HG03432 (cell line): Measurements from ENCODE around the gene ALPI.
"Not testable (repeated sequence)": the region's sequence is repeated elsewhere in the genome, so short reads cannot be mapped to it uniquely, and the experiment has no call there.

Experiments
- ATAC-seq: cut with Tn5 transposase; IDR thresholded peaks from one replicate; pipeline ENCODE4 v1.9.1; 2021; ENCODE audit warnings: mild to moderate bottlenecking, moderate library complexity; ENCODE audit not compliant: unreplicated experiment

ALPI gene

DNA sequence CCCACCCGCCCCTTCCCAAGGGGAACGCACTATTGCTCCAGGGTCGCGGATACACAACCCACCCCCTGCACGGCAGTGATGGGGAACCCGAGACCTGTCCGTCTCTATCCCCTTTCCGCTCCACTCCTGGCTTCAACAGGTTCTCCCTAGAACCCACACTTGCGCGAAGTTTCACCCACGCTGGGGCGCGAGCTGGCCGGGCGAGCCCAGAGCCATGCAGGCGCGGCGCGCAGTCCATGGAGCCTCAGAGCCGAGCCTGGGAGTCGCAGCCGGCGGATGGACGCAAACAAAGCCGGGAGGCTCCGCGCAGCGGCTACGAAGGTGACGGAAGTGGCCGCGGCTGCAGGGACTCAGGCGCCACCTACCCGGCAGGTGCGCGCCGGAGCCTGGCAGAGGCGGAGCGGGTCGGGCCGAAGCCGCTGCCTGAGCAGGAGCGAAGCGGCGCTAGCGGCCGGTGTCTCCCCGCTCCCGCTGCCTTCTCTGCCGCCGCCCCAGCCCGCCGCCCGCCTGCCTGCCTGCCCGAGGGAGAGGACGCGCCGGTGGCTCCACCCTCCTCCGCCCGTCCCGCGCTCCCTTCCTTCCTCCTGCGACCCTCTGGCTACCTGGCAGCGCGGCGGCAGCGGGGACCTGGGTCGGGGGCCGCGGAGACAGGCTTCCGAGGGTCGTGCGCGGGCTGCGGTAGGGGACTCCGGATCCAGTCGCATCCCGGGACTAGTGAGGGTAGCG is 35.3 kb upstream of the ALPI start:
- ATAC-seq: no peak

DNA sequence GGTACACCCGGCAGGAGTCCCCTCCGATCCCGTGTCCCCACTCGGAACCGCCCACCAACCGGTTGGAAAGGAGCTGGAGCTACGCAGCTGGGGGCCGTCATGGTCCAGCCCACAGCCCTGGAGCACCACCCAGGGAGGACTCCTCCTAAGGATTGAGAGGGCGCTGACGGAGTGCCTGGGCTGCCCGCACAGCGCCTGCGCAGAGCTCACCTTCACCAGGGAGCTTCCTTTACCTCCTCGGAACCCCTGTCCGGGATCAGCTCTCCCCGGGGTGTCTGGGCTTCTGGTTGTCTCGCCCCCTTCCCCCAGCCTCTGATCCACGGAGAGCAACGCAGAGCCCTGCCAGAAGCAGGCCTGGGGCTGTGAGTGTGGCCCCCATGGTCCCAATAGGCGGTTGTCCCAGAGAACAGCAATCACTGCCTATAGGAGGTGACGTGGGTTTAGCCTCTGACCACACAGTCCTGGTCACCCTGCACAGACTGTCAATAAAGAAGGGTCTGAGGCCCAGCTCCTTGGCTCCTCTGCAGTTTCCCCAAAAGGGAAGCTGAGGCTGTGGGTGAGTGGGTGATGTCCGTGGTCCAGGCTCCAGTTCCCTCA is 34.7 kb upstream of the ALPI start:
- no peak for ATAC-seq

DNA sequence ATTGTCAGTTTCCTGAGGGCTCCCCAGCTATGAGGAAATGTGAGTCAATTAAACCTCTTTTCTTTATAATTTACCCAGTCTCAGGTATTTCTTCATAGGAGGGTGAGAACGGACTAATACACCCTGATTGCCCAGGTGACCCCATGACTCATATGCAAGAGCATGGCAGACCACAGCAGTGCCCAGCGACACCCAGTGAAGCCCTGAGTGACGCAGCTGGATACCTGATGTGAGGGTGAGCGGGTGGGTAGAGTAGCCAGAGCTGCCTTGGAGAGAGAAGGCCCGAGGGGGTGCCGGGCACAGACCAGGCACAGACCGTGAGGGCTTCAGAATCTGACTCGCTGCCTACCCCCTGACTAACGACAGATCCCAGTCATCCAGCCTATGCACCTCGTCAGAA is 33.9 kb upstream of the ALPI start:
- ATAC-seq: no peak

DNA sequence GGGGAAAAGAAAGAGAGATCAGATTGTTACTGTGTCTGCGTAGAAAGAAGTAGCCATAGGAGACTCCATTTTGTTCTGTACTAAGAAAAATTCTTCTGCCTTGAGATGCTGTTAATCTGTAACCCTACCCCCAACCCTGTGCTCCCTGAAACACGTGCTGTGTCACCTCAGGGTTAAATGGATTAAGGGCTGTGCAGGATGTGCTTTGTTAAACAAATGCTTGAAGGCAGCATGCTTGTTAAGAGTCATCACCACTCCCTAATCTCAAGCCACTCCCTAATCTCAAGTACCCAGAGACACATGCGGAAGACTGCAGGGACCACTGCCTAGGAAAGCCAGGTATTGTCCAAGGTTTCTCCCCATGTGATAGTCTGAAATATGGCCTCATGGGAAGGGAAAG is 33.0 kb upstream of the ALPI start:
- not testable (repeated sequence) for ATAC-seq

DNA sequence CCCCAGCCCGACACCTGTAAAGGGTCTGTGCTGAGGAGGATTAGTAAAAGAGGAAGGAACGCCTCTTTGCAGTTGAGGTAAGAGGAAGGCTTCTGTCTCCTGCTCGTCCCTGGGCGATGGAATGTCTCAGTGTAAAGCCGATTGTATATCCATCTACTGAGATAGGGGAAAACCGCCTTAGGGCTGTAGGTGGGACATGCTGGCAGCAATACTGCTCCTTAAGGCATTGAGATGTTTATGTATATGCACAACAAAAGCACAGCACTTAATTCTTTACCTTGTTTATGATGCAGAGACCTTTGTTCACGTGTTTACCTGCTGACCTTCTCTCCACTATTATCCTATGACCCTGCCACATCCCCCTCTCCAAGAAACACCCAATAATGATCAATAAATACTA is 32.5 kb upstream of the ALPI start:
- not testable (repeated sequence) for ATAC-seq

DNA sequence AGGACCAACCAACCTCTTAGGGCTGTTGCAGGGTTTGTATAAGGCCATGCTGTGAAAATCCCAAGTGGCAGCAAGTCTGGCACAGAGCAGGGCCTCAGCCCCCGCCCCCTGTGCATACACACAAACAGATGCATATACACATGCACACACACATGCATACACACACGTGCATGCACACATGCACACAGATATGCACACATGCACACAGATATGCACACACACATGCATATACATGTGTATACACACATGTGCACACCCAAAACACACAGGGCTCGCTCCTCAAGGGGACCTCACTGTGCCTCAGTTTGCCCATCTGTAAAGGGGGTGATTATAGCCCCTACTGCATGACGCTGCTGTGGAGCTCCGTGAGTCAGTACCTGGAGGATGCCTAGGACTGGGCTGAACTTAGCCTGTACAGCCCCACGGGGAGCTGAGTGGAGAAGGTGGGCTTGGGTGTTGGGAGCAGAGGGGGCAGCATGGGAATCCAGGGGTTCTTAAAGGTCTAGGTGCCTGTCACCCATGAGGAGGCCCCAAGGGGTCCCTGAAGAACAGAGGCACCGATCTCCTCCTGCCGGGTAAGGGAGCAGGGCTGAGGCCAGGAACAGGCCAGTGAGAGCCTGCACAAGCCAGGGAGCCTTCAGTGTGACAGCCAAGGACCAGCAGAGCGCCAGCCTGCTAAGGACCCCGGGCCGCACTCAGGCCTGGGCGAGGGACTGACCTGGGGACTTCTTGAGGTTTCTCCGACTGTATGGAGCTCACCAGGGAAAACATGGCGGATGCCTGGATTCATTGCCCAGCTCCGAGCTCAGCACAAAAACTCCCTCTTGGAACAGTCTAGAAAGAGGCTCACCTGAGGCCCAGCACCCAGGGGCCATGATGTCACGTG is 24.0 kb upstream of the ALPI start:
- no peak for ATAC-seq

DNA sequence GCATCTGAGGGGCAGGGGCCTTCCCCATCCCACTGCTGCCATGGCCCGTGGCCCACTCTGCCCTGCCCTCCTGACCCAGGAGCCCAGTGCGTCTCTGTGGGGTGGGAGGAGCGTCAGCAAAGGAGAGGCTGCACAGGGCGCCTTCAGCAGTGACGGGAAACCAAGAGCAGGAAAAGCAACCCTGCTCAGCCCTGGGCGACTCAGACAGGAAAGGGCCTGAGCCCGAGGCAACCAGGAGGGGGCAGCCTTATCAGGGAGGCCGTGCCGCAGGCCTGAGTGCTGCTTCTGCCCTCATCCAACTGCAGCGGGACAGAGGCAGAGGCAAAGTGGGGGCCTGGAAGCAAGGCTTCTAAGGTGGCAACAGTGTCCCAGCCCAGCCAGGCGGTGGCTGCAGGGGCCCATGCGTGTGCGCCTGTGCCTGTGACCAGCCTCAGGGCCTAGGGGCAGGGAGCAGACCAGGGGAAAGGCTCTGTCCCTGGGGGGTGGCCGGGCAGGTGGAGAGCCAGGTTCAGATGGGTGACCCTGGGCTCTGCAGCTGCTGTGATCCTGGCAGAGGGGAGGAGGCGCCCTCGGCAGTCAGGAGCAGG is 23.3 kb upstream of the ALPI start:
- ATAC-seq: no peak

DNA sequence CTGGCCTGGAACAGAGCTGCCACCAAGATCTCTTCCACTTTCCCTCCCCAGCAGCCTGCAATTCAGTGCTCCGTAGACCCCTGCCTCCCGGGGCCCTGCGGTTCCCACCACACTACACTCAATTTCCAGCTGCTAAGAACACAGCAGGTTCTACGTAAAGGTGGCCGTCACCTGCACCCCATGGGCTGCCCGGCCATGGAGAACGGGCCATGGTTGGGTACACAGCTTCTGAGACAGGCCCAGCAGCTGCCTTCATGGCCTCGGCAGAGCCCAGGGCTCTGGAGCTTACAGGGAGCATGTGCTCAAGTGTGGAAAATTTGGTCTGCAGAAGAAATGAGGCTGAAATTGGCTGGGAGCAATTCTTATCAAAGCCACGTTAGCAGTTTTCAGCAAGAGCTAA is 22.3 kb upstream of the ALPI start:
- not testable (repeated sequence) for ATAC-seq

DNA sequence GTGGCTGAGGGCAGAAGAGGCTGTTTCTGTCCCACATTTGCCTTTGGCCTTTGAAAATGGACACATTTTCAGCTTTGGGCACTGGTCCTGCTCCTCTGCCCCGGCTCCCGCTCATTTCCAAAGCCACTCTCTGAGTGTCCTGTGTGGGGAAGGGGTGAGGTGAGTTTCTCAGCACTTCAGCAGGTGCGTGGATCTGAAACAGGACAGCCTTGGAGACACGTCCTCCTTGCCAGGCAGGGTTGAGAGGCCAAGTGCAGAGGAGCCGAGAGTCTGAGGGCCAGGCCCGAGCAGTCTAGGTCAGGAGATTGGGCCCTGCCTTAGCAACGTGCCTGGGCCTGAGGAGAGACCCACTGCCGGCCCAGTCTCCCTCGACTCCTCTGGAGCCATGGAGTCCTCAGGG is 21.9 kb upstream of the ALPI start:
- no peak for ATAC-seq

DNA sequence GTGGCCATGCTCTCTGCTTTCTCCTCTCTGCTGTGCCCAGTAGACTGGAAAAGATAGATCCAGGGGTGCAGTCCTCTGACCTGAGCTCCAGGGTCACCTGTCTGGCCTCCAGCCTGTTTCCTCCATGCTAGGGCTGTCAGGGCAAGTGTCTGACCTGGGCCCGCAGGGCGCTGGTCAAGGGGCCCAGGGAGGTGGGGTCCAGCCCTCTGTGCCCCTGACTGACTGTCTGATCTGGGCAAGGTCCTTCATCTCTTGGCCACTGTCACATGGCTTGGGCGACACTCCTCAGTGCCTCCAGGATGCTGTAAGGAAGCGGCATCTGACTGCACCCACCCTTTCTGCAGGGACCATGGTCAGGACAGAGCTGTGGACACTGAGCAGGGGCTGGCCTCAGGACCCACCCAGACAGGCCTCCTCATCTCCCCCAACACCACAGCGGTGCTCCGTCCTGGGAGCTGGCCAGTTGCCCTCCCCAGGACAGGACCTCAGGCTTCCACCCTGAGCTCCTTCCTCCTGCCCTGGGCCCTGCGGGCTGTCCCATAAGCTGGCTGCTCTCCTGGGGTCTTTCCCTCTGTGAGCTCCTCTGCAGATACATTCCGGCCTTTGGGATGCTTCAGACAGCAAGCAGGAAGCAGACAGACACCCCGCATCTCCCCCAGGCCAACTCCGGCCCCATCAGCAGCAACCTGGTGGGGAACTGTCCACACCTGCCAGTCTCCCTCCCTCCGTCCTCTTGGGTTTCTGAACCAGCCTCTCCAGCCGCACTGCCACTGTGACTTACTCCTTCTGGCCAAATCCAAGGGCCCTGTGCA is 21.2 kb upstream of the ALPI start:
- no peak for ATAC-seq

DNA sequence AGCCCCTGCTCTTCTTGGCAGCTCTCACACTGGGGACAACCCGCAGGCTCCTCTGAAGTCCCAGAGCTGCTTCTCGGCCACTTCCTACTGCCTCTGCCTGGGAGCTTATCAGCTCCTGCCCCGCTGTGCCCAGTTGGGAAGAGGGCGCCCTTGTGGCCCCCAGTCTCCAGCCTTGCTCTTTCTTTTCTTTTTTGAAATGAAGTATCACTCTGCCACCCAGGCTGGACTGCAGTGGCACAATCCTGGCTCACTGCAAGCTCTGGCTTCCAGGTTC is 20.6 kb upstream of the ALPI start:
- no peak for ATAC-seq

DNA sequence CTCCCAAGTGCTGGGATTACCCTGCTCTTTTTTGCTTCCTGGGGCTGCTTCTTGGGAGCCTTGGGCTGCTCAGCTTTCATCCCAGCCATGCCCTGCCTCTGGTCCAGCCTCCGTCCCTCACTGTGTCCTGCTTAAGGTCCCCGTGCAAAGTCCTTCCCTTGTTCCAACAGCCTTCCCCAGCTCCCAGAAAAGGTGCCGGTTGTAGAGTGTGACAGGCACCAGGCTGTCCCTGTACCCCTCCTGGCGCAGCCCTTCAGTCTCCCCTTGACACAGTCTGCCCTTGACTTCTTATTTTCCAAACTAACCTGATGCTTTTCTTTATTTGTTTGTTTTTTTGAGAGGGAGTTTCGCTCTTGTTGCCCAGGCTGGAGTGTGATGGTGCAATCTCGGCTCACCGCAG is 20.1 kb upstream of the ALPI start:
- no peak for ATAC-seq

DNA sequence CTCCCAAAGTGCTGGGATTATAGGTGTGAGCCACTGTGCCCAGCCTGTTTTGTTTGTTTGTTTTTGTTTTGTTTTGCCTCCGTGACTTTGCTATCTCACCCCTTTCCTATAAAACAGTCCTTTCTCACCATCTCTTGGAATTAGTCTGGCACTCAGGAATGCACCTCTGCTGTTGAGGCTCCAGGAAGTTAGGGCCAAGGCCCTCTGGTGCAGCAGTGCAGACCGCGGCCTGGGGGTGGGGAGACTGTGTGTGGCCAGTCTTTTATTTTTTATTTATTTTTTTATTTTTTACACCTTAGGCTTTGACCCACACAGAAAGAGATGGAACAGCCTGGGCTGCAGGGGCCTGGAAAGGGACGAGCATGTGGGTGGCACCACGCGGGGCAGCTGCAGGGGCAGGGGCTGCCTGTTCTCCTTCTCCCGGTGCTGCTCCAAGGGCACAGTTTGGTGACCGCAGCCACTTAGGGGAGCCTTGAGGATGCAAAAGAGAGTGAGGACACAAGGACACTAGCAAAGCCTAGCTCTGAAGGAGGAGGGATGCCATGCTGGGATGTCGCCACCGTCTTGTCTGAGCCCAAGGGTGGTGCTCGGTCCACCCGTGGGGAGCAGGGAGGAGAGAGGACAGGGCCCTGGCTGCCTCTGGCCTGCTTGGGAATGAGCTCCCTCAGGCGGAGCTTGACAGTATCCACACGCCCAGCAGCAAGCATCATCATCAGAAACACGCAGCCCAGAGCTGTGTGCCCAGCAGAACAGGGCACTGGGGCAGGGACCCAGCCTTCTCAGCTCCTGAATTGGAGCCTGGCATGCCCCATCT is 19.4 kb upstream of the ALPI start:
- ATAC-seq: no peak

DNA sequence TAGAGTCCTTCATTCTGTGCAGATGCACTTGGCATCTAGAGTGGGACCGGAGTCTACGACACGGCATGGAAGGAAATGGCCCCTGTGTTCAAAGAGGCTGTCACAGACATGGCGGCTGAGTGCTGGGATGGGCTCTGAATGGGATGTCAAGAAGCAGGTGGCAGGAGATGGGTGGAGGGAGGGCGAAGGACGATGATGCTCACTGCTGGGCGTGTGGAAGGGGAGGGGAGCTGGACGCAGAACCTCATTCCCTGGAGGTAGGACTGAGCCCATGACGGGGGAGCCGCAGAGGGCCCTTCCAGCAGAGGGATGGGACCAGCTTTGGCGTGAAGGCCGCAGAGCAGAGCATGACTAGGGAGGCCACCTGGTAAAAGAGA is 18.8 kb upstream of the ALPI start:
- no peak for ATAC-seq

DNA sequence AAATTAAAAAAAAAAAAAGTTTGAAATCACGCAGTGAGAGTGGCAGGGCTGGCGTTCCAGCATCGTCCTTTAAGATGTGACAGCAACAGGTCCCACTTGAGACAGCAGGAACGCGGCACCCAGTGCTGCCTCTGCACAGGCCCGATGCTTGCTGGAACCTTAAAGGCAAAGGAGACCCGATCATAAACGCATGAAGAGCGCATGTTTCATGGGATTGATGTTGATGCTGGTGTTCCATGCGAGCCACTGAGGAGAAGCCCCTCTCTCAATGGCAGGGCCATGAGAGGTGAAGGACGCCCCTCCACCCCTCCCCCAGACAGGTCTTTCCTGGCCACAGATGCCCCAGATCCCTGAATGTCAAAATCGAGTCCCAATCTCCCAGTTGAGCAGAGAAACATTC is 17.9 kb upstream of the ALPI start:
- no peak for ATAC-seq

DNA sequence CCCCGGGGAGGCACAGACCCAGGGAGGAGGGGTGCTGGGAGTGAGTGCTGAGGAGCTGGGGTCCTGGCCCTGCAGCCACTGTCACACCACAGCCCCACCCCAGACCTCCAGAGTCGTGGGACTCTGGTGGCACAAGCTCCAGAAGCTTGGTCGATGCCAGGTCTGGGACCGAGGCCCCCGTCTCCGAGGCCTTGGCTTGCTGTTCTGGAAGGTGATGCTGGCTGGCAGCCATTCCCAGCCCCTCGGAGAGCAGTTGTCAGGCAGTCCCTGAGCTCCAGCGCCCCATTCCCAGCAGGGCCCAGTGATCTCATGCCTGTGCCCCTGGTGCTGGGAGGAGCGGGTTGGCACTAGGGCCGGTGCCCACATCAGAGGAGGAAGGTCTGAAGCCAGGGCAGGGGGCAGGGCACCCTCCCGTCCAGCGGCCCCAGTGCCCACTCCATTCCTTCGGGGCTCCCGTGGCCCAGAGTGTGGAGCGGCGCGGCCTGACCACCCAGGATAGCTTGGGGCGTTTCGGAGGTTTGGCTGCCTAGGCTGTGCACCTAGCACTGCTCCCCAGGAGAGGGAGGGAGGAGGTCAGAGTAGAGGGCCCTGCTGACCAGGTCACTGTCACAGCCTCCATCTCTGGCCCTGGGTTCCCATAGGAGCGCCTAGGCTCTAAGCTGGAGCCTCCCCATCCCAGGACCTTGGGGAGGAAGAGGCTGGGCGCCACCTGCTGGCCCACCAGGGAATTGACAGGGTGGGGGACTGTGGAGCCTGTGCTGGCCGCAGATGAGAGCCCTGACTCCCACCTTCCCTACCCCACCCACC is 16.8 kb upstream of the ALPI start:
- no peak for ATAC-seq

DNA sequence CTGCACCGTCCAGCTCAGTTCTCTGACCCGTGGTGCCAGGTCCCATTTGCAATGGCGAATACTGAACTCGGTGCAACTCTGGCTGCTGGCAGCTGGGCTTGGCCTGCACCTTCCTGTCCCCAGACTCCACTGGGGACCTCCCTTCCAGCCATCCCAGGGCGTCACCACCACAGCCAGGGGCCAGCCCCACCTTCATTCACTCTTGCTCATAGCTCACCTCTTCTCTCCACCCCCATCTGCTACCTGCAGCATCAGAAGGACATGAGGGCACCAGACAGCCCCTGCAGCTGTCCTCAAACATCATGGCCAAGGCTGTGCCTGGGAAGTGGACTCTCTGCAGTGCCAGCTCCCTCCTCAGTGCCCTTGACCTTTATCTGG is 16.2 kb upstream of the ALPI start:
- ATAC-seq: no peak

DNA sequence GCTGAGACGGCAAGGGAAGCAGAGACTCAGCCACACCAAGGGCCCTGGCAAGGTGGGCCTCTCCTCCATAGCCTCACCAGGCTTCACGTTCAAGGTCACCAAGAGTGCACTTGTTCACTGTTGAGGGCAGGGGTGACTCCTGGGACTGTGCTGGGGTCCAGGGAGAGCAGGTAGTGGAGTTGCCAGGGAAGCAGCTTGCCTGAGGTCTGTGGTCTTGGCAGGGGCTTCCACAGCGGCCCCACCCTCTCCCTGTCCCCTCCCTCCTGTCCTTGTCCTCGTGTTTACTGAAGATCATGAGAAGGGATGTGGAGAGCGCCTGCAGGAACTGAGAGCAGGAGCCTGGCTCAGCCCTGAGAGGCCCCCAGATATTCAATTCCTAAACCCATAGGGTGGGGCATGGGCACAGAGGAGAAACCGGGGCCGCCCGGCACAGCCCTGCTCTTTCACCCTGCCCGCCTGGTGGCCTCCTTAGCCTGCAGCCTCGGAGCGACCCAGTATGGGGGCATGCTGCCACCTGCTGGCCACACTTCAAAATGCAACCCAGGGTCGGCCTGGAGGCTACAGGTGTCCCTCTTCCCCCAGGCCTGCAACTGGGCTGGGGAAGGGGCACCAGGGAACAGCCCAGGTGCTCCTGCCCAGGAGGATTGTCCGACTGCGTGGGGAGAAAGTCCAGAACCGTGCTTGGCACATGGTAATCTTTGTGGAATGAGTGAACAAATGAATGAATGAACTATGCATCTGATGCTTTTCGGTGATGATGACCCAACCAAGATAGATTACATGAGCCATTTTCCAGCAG is 15.5 kb upstream of the ALPI start:
- ATAC-seq: peak; percentile 77
